NOMO-1 treated with dmso at 0.1 percent for 144 hours (cell line): ENCODE measurements around the gene SDHAF2.
A peak's percentile ranks its signal among the peaks of the same experiment; 100 is the strongest.
"Not testable (repeated sequence)": the region's sequence is repeated elsewhere in the genome, so short reads cannot be mapped to it uniquely, and the experiment has no call there.

Experiments
- DNase-seq: peaks from one replicate; lab custom pipeline; 2025; ENCODE audit not compliant: unreplicated experiment; lab: John Stamatoyannopoulos, UW

Gene SDHAF2

GRCh38 chr11:61429691-61430582, at the start of gene SDHAF2, which contains the start of gene CPSF7:
TSS of gene SDHAF2 (plus strand) at chr11:61430124. CDS start at chr11:61430147, 23 bp downstream.
TSS of gene CPSF7 (minus strand) at chr11:61429975. CDS start at chr11:61429235, 740 bp downstream.
- DNase-seq, result peak; percentile 94

GRCh38 chr11:61380884-61381283, 49.0 kb upstream of the SDHAF2 start:
- no peak for DNase-seq

- not testable (repeated sequence) for DNase-seq
Measured at GRCh38 chr11:61383859-61384258, 46.1 kb upstream of the SDHAF2 start.

GRCh38 chr11:61384271-61385242, 45.4 kb upstream of the SDHAF2 start:
- DNase-seq, result no peak

GRCh38 chr11:61390161-61390560, 39.8 kb upstream of the SDHAF2 start:
- no peak for DNase-seq

- DNase-seq, result no peak
Measured at GRCh38 chr11:61392981-61393595, 36.8 kb upstream of the SDHAF2 start.

- no peak for DNase-seq
Measured at GRCh38 chr11:61401173-61401572, 28.8 kb upstream of the SDHAF2 start.

GRCh38 chr11:61401573-61401972, 28.4 kb upstream of the SDHAF2 start:
- no peak for DNase-seq

- DNase-seq, result no peak
Measured at GRCh38 chr11:61403658-61404057, 26.3 kb upstream of the SDHAF2 start.

GRCh38 chr11:61404103-61404502, 25.8 kb upstream of the SDHAF2 start:
- no peak for DNase-seq

- DNase-seq, result no peak
Measured at GRCh38 chr11:61404641-61405040, 25.3 kb upstream of the SDHAF2 start.

GRCh38 chr11:61406067-61406466, 23.9 kb upstream of the SDHAF2 start:
- no peak for DNase-seq

- no peak for DNase-seq
Measured at GRCh38 chr11:61406991-61407728, 22.8 kb upstream of the SDHAF2 start.

- no peak for DNase-seq
Measured at GRCh38 chr11:61411589-61411988, 18.3 kb upstream of the SDHAF2 start.

GRCh38 chr11:61413496-61413895, 16.4 kb upstream of the SDHAF2 start:
- no peak for DNase-seq

GRCh38 chr11:61414547-61414946, 15.4 kb upstream of the SDHAF2 start:
- DNase-seq, result no peak

- no peak for DNase-seq
Measured at GRCh38 chr11:61415381-61415780, 14.5 kb upstream of the SDHAF2 start.

GRCh38 chr11:61416941-61417340, 13.0 kb upstream of the SDHAF2 start:
- DNase-seq, result no peak

- DNase-seq, result peak; percentile 63
Measured at GRCh38 chr11:61417670-61418069, 12.3 kb upstream of the SDHAF2 start.

GRCh38 chr11:61418136-61418535, 11.8 kb upstream of the SDHAF2 start:
- no peak for DNase-seq
